Measurements from ENCODE around the gene UMODL1.

UMODL1 gene

GRCh38 chr21:42183374-42184266 lies 112.5 kb downstream of the UMODL1 start:
- no peak for DNase-seq (ENCODE audit: low read depth)
- no peak overlapping the region for H3K4me3 ChIP-seq (ENCODE audit: low read length)
- no peak for TF ChIP-seq CTCF (conservative IDR thresholded peaks at IDR 0.05; ENCODE audit: low read depth, low read length)

GRCh38 chr21:42186591-42186990 lies 115.5 kb downstream of the UMODL1 start:
- DNase-seq (ENCODE audit: low read depth) = no peak
- no peak overlapping the region for H3K4me3 ChIP-seq (ENCODE audit: low read length)
- no peak for TF ChIP-seq CTCF (conservative IDR thresholded peaks at IDR 0.05; ENCODE audit: low read depth, low read length)

- no peak overlapping the region for H3K4me3 ChIP-seq (ENCODE audit: low read length)
- no peak for TF ChIP-seq CTCF (conservative IDR thresholded peaks at IDR 0.05; ENCODE audit: low read depth, low read length)
- DNase-seq (ENCODE audit: low read depth) = no peak
Observed at GRCh38 chr21:42187976-42188653, 117.0 kb downstream of the UMODL1 start.

GRCh38 chr21:42188663-42189062 lies 117.5 kb downstream of the UMODL1 start:
- no peak overlapping the region for H3K4me3 ChIP-seq (ENCODE audit: low read length)
- no peak for TF ChIP-seq CTCF (conservative IDR thresholded peaks at IDR 0.05; ENCODE audit: low read depth, low read length)
- DNase-seq (ENCODE audit: low read depth) = no peak

GRCh38 chr21:42189431-42189830 lies 118.3 kb downstream of the UMODL1 start:
- no peak for TF ChIP-seq CTCF (conservative IDR thresholded peaks at IDR 0.05; ENCODE audit: low read depth, low read length)
- H3K4me3 ChIP-seq (ENCODE audit: low read length) = no peak overlapping the region
- no peak for DNase-seq (ENCODE audit: low read depth)

DNA sequence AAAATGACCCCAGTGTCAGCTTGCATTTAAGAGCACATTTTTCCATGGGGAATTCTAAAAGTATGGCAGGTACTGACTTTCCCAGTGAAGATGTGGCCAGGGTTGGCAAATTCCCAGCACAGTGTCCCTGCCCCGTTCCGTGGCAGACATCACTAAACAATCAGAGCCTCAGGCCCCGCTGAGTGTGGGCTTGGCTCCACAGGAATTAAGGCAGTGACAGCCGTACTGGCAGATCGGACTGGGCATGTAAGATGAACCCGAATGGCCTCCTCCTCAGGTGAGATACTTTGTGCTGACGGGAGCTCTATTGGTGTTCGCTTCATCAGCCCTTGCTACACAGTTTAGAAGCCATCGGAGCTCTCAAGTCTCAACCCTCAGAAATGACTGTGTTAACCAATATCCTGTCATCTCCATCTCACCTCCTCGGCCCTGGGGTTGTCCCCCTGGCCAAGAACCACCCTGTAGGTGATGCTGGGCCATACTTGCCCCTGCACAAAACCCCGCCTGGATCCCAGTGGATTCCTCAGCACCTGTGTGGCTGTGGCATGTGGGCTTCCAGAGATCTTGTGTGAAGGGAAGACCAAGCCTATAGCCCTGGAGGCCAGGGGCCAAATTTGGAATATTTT lies 118.9 kb downstream of the UMODL1 start:
- no peak overlapping the region for H3K4me3 ChIP-seq (ENCODE audit: low read length)
- DNase-seq (ENCODE audit: low read depth) = no peak
- TF ChIP-seq CTCF (conservative IDR thresholded peaks at IDR 0.05; ENCODE audit: low read depth, low read length) = no peak
